ENCODE results near the gene KRT222.
A peak's percentile ranks its signal among the peaks of the same experiment; 100 is the strongest.

The KRT222 gene

DNA sequence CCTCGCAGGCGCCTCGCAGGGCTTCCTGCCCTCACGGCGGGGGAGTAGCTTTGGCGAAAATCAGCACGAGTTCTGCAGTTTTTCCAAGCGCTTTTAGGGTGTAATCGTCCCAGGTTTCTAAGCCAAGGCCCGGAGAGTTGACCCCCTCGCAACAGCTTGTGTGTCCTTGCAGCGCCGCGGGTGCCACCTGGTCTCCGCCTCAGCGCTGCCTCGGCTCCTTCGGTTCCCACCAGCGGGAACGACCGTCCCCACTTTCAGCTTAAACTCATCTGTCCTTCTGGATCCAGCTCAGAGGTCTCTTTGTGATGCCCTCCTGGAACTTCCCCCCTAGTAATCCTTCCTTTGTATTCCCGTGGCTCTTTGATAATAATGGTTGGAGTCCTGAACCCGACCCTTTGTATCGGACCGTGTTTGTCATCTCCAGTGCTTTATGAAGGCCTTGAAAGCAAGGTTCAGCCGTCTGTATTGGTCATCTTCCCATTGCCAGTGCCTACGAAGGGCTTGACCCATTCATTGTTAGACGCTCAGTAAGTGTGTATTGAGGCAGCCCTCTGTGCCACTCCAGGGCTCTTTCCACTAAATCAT lies 16.5 kb downstream of the KRT222 start:
- peak; percentile 46 for DNase-seq

DNA sequence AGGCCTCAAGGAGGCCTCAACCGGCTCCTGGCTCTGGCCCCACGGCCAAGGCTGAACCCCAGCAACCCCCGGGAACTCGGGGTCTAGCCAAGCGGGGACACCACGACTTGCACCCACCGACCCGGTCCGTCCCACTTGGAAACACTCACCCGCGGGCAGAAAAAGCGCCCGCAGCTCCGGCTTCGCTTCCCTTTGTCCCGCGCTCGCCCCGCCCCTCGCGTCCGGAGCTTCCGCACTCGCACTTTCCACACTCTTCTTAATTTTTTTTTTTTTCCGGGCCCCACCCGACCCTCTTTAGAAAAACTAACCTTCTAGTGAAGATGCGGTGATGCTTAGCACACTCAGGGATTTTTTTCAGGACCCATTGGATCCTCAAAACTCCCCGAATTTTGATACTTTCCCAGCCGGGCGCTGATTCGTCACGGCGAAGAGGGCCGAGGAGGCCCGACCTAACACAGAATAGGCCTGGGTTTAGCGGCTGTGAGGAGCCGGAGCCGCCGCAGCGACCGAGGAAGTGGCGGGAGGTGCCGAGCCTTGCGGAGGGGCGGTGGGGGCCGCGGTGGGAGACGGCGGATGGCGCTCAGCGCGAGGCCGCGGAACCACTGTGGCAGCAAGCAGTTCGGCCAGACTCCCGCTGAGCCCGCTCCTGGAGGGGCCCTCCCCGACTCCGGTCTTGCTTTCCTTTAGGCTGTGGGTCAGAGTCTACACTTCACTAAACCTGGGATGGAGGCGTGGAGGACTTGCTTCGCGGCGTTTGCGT lies 17.2 kb downstream of the KRT222 start, which contains the start of gene SMARCE1:
SMARCE1 (minus strand) TSS at position 195 of the 760 bp plus-strand sequence. CDS start 2,016 bp downstream, outside the sequence.
- peak; percentile 66 for DNase-seq

DNA sequence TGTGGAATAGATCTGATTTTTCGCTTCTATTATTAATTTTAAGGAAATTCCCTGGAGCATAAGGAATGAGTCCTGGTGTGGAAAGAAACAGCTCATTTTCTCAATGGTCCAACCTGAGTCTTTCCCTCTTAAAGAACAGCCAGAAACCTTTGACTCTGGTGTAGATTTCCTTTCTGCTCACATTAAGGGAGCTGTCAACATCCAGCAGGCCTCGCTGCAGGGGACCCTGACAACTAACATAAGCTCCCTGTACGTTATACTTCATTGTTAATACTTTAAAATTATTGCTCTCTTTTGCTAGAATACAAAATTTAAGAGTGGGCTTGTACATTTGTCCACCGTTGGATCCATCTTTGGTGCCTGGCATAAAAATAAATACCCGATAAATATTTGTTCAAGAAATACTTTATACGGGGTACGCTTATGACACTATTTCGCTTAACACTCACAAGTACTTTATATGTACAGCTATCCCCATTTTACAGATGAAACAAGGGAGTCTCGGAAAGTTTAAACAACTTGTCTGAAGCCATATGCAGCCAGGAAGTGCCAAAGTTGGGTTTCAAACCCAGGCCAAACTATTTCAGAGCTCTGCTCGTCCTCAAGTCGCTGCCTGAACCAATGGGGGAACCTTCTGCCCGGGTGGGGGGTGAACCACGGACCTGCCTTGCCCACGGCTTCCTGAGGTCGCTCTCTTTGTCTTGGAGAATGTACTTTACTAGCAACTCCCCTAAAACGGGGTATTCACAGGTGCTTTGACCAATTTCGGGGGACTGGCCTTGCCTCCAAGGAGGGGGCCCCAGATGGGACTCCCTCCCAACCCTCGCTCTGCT lies 18.0 kb downstream of the KRT222 start:
- peak; percentile 13 for DNase-seq

DNA sequence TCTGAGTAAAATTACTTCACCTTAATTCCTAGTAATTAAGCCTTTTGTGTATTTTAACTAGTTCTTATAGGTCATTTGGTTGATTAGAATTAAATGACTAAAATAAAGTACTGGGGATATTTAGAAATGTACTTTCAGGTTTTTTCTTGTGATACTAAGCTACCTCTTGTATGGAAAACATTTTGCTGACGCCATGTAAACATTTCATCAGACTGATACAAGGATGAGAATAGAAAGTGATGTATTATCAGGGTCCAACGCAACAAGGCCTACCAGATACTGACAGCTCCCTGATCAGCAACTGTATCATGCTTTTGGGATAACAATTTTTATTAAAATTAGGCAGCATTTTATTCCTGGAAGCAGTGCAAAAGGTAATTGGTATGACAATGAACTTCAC lies 19.0 kb downstream of the KRT222 start:
- no peak for DNase-seq

DNA sequence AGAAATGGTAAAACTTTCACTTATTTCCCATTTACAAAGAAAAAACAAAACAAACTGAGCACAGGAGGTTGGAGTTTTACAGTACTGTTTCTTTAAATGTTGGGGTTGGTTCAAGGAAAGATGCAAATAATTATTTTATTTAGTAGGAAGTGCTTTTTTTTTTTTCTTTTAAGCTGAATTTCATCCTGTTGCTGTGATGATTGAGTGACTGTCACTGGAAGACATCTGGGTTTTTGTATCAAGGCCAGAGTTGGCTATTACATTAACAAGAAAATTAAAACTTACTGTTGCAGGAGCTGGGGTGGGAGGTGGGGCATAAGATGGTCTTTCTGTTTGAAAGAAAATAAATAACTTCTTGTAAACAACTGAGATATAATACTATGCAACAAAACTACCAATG lies 19.7 kb downstream of the KRT222 start:
- no peak for DNase-seq

DNA sequence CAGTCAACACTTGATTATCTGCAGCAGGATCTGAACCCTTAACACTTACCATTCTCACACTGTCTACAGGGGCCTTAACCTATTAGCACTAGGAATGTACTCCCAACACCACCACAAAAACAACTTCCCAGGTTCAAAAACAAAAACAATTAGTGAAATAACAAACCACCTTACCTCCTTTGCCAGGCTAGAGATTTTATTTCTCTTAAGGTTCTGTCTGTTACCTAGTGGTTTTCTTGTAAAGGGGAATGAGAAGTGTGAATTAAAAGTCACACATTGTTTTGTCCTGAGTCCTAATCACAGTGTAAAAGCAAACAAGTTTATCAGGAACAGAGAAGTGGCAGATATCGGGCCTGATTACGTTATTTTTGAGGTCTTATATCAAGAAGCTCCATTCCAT lies 27.0 kb downstream of the KRT222 start:
- DNase-seq: no peak

DNA sequence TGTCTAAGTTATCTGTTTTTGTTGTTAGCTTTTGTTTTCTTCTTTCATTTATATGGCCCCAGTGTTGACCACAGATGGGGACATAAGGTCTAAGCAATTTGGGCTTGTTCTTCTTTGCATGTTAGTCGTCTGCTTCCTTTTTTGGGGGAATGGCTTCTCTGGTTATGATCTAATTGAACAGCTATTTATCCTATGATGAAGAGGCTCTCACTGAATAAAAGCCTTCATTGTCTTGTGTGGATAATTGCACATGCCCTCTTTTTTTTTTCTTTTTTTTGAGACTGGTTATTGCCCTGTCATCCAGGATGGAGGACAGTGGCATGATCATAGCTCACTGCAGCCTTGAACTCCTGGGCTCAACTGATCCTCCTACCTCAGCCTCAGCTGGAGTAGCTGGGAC lies 31.1 kb downstream of the KRT222 start:
- no peak for DNase-seq

DNA sequence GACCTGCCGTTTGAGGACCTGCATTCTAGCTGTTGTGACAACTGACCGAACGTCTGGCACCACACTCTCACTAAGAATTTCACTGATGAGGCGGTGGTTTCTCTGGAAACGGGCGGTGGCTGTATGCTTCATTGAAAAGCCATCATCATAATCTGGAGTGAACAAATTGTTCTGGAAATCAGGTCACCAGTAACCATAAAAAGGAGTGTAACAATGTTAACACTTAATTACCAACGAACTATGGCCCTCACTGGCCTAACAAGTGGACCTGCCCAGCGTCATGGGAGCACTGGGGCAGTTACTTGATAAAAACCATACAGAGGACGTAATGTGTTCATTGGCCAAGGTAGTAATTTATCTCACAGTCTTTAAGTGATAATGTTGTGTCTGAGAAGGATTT lies 32.8 kb downstream of the KRT222 start:
- DNase-seq: no peak

DNA sequence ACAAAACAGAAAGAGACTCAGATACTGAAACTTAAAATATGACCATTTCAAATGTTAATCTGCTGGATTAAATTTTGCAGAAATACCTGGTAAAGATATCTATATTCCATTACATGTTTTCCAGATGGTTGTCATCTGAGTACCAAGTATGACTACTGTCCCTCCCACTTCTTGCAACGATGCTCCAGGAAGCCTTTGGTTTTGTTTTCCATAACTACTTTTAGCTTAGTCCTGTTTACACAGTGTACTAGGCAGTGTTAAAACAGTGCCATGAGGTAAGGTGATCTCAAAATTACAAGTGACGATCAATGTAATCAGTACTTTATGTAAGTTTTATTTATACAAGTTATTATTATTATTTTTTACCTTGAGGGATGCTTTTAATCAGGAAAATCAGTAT lies 35.1 kb downstream of the KRT222 start:
- DNase-seq: no peak

DNA sequence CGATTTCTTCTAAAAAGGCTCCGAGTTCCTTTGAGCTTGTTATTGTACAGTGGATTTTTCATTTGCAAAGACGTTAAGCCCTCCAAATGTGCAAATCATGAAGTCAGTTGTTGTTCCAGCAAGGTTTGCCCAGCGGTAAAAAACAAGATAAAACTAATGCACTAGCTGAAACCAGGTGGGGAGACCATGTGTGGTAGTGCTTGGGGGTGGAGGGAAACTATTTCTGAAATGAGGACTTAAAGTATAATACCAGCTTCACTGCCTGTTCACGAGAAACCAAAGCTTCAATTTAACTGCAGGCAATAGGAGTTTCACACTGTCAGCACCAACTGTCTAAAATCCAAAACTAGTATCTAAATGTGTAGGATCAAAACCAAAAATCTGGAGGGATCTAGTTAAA lies 39.7 kb downstream of the KRT222 start:
- DNase-seq: no peak

DNA sequence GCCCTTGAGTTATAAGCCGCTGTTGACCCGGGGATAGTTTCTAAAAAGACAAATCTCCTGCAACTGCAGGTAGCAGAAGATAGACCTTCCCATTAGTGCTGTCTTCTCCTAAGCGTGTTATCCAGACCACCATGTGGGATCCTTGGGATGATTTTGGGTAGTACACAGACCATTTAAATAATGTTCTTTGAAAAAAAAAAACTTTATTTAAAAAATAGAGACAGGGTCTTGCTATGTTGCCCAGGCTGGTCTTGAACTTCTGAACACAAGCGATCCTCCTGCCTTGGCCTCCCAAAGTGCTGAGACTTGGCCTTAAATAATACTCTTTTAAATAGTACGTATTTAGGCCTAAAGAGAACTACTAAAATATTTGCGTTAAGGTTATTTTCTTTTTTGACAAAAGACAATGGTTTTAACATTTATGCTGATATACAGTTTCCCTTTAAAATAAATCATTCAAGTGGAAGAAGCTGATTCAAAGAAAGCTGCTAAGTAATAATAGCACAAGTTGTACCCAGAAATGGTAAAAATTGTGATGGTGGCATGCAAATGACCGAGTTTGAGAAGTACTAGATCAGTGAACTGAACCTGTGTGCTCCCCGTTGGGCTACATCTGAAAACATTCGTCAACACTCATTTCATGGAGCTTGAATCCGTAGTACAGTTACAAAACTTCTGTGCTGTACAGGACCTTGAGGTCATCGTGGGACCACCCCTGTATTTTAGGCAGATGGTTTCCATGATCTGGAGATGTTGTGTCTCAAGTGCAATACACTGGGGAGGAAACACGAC lies 41.4 kb downstream of the KRT222 start:
- DNase-seq: no peak

DNA sequence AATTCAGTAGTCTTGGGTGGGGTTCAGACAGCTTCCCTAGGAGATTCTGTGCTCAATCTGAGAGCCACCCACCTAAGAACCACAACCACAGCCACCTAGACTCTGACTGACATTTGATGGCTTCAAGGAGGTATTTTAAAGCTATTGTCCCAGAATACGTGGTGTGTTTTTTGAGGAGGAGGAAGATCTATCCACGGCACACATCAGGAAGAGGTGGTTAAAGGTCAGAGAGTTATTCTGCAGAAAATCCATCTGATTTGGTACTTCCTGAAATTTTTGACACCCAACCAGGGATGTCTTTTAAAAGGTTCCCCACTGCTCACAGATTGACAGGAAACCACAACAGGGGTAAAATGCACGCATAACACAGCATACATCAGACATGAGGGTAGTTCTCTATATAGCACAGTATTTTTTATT lies 42.5 kb downstream of the KRT222 start:
- DNase-seq: no peak

DNA sequence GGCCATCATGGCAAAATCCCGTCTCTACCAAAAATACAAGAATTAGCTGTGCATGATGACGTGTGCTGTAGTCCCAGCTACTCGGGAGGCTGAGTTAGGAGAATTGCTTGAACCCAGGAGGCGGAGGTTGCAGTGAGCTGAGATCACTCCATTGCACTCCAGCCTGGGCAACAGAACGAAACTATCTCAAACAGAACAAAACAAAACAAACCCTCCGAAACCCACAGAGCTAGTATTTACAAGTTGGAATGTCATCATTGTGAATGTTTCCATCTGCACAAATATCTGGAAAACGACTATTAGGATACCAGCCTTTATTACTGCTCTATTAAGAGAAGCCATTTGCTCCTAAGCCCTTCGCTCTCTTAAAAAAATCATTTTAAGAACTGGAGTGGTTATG lies 43.4 kb downstream of the KRT222 start:
- DNase-seq: no peak

DNA sequence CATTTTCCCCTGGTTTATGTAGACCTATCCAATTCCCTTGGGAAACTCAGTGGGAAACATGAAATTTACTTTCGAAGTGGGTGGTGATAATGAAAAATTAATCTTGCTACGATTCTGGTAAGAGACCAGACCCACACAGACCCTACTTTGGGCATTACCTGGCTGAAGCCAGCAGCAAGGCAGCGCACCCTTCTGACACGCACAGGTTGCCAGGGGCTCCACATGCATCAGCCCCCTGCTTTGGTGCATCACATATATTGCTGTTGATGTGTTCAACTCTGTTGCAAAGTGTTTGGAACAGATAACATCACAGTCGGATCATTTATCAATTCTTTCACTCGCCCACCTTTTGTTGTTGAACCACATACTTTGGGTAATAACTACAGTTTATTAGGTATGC lies 44.0 kb downstream of the KRT222 start:
- DNase-seq: no peak

DNA sequence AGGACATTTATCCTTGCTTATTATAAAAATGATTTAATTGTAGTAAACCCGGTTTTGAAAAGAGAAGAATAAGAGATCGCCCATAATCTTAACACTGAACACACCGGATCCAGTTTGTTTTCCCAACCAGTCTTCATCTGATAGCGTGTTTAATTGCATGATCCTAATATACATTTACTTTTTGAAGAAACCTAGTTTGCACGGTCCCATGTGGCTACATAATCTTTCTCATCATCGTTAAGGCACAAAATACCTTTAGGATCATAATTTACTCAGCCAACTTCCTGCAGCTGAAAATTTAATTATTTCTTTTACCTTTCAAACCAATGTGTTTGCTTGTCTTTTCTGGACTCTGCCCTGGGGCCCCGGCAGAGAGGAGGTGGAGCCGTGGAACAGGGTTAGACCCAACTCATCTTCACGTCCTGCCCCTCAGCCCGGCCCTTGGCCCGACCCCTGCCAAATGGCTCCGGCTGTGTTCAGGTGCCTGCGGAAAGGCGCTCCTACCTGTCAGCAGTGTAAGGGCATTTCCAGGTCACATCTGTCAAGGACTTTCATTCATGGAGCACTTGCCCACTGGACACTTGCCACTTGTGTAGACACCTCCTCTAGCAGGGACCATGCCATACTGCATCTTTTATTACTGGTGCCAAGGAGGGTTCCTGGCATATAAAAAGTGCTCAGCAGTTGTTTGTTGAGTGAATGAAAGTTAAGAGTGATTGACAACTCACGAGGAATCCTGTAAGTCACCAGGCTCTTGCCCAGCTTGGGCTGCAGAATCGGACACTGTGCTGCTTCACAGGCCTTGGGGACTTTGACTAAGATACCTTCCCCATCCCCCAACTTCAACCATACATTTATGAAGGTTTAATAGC lies 46.0 kb downstream of the KRT222 start:
- DNase-seq: no peak

DNA sequence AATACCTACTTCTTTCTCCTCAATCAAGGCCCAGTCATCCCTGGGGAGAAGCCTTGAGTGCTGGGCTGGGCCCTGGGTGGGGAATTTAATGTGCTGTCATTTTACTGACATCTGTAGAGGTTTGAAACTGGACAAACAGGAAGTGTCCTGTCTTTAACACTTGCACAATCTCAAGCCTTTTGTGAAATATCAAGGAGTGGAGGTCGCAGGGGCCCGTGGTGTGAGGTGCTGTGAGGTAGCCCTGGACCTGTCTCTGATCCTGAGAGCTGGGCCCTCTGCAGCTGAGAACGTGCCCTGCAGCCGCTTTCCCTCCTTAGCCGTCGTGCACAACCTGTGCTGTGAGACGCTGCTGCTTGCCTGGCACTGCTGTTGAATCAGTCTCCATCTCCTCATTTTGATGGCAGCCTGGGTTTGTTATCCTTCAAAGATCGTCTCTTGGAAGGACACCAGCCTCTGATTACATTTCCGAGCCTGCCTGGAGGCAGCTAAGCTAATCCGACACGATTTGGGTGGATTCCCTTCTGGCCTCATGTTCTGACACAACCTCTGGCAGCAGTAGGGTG lies 47.2 kb downstream of the KRT222 start:
- no peak for DNase-seq

DNA sequence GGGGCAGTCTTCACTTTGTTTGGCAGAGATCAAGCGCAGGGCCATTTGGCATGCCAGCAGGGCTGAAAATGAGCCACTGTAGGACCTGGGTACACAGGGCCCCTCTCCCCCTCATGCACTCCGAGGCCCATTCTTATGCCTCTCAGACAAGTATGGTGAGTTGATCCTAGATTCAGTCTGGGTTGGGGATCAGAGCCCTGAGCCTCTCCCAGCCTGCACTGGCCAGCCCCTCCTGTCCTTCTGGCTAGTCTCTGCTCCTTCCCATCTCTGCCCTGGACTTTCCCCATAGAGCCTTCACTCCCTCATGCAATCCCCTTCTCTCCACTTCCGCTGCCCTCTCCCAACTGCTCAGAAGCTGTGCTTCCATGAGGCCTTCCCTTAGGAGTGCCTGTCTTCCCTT lies 48.4 kb downstream of the KRT222 start:
- DNase-seq: no peak

DNA sequence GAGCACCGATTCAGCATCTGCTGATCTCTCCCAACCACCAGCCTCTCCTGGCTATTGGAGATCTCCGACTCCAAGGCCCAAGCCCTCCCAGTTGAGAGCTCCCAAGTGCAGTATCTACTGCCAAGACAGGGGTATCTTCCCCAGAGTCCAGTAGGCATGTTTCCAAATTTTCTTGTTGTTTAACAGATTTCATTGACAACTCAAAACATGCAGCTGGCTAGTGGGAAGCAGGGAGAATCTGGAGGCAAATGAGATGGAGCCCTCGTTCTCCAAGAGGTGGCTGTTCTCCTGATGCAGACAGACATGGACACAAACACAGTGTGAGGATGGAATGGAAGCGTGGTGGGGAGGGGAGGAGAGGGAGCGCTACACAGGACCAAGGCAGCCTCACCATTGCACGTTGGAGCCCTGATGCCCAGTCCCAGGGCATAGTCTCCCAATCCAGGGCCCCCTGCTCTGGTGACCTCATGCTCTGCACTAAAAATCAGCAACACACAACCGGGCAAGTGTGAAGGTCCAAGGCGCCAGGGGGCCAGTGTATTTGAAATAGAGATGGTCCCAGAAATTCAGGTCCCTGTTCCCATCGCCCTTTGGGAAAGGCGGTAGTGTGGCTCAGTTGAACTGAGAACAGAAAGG lies 49.0 kb downstream of the KRT222 start:
- DNase-seq: no peak

DNA sequence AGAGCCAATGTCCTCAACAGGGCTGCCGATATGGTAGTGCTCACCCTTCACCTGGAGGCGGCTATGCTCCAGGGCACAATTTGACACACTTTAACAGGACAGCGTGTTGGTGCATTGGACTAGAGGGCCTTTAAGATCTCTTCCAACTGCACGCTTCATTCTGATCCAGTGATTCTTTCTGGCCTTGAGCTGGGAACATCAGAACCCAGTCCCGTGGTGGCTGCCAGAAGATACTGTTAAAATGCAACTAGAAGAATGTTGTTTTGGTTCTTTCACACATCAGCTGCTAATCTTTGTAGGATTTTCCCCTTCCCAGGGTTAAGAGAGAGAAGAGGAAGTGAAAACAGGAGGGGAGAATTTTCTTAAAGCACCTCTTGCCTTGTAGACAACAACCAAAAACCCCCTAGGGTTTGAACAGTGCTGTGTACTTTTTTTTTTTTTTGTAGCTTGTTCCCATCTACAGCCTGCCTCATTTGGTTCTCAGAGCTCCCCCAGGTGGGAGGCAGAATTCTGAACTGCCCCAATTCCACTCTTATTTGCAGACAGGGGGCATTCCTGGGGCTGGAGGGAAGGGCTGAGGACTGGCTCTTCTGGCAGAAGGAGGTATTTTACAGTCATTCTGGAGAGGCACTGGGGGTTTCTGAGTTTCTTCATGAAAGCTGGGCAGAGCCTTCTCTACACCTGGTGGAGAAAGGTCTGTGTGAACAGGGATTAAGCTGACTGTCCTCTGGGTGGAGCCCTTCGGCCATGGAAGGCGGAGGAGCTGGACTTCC lies 49.7 kb downstream of the KRT222 start:
- no peak for DNase-seq

DNA sequence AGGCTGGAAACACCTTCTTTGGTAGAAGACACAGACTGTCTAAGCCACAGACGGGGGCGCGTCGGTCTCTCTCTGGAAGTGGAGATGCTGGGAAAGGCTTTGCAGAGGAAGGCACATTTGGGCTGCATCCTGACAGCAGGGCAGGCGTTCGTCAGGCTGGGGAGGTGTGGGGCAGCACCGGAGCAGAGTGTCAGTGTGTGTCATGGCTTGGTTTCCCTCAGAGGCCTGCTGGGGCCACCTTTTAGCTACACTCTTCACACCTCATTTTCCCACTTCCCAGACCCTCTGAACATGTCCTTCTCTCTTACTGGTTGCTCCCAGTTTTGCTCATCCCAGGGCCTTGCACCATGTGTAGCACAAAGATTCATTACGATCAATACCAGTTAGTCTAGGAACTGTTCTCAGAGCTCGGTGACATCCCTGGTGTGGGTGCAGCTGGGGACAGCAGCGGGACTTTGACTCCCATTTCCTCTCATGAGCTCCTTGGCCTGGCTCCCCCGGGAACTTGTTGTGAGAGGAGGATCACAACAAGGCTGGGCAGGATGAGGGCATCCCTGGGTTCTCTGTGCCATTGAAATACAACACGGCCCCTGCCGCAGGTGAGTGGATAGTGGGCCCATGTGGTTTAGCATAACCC lies 50.4 kb downstream of the KRT222 start:
- DNase-seq: no peak
